Measurements from ENCODE around the gene WEE2. TPM values are rescaled to one million over a fixed set of nuclear protein-coding genes. Genes with fewer than 3 reads are reported as not detected.

Gene WEE2
- total and polyA plus RNA-seq, 9 of the 15 experiments (the other 6 are each of a cell fraction or from before 2014, with no cell fraction given) = not detected

DNA sequence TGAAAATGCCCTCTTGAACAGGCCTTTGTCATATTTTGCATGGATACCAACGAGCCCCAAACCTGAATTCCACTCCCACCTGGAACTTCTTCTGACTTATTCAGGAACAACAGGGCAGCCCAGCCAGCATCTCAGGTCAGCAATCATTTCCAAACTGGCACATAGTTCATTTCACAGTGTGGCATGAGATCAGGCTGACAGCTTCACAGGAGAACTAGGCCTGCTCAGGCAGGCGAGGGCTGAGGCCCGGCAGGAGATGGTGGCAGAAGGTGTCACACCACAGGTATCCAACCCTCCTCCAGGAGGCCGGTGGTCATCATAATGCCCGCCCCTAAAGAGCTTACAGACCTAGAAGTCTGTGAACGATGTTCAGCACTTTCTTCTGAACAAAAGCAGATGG is 48.7 kb upstream of the WEE2 start:
- WGBS (ENCODE audit: insufficient coverage, low coverage, missing lambda C conversion rate) = 71% methylated on average over 6 of the region's 6 CpGs
- no peak overlapping the region for H2AFZ ChIP-seq (ENCODE audit: low read depth, low read length)
- H3K9me1 ChIP-seq (ENCODE audit: control insufficient read depth, insufficient read depth, low read length) = no peaks in the 10 kb centered on the region
- ChIA-PET POLR2A (no interaction called here), CTCF (ENCODE audit: low intra/inter-chr PET ratio) (interaction anchor here (0.7 kb wide), 1 partner anchor 123 kb away, joined by 3 read pairs; no protein-coding TSS in a partner anchor)
- H4K20me1 ChIP-seq (replicated peaks; ENCODE audit: control insufficient read depth, insufficient read depth, low read length) = no peaks in the 10 kb centered on the region
- no peaks in the 10 kb centered on the region for H3K79me2 ChIP-seq (ENCODE audit: control insufficient read depth, insufficient read depth, low read length)
- intact Hi-C loops (cut with micrococcal nuclease) (loop anchor here (10.0 kb wide), 2 partner anchors 405 to 585 kb away; partner anchors contain the start of gene TMEM178B), in situ Hi-C loops (cut with MboI) (no loop called here)
- H3K9me3 ChIP-seq (replicated peaks; ENCODE audit: control insufficient read depth, insufficient read depth, low read depth, low read length) = no peaks in the 10 kb centered on the region
- no TSS peak for BruUV-seq (replicated peaks)
- no peak overlapping the region for H3K4me3 ChIP-seq
- H3K4me1 ChIP-seq (replicated peaks in 1 of 2; ENCODE audit: control insufficient read depth in 2 of 2, insufficient read depth in 2 of 2, low read length in 2 of 2) = peaks cover 0 to 7% of the 10 kb centered on the region in 2 experiments; a peak in 2 of 5 replicates
- peaks cover 17% of the 10 kb centered on the region for H3K36me3 ChIP-seq (ENCODE audit: control insufficient read depth, insufficient read depth, low read length)
- no peak overlapping the region for H3K4me2 ChIP-seq (ENCODE audit: insufficient read depth, low read length)
- no peak overlapping the region for H3K27ac ChIP-seq (ENCODE audit: extremely low read depth, low read depth, low read length)
- H3K27me3 ChIP-seq (ENCODE audit: control insufficient read depth in 2 of 2, insufficient read depth in 2 of 2, low read length in 2 of 2) = no peaks in the 10 kb centered on the region
- DNase-seq (ENCODE audit: extremely low read depth in 1 of 4, low spot score in 3 of 4) (no peak), FAIRE-seq (no peak), ATAC-seq (no peak)
- no peak for TF ChIP-seq ZNF274 (IDR thresholded peaks at IDR 0.05; ENCODE audit: borderline replicate concordance, low read depth, low read length)
- TF ChIP-seq SMAD4 (CRISPR knock-in tag; conservative IDR thresholded peaks at IDR 0.05) = no peak
- TF ChIP-seq ZNF217 (CRISPR knock-in tag; IDR thresholded peaks at IDR 0.05) = 0 out of 2 replicates have a peak, but pooled peaks have one; percentile 49
- no peak for TF ChIP-seq CREBBP (IDR thresholded peaks at IDR 0.05; ENCODE audit: low read depth, low read length)
- TF ChIP-seq ZNF324 (CRISPR knock-in tag; IDR thresholded peaks at IDR 0.05) = no peak
- no peak overlapping the region for H3K9ac ChIP-seq (ENCODE audit: insufficient read depth in 1 of 2, low read depth in 2 of 2, low read length in 2 of 2)

DNA sequence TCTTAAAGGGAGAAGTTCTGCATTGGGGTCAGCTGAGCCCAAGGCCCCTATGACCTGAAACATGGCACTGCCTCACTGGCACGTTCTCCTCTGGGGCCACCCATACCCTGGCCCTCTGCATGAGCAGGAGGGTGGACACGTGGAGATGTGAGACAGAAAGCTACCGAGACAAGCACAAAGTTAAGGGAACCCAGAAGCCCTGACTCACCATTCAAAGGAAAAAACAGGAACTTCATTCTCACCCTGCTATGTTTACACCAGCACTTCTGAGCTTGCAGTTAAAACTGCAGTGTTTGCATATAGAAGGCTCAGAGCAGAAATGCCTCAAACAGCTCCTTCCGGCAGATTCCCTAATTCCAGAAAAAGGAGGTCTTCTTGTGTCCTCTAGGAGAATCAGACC is 47.9 kb upstream of the WEE2 start:
- no peaks in the 10 kb centered on the region for H4K20me1 ChIP-seq (replicated peaks; ENCODE audit: control insufficient read depth, insufficient read depth, low read length)
- intact Hi-C loops (cut with micrococcal nuclease) (no loop called here), in situ Hi-C loops (cut with MboI) (no loop called here)
- DNase-seq (ENCODE audit: extremely low read depth in 1 of 4, low spot score in 3 of 4) (no peak), FAIRE-seq (no peak), ATAC-seq (no peak; the same call in 2 of the 3 replicates)
- H3K36me3 ChIP-seq (ENCODE audit: control insufficient read depth, insufficient read depth, low read length) = peaks cover 10% of the 10 kb centered on the region; the same call in 2 of the 3 replicates
- no peaks in the 10 kb centered on the region for H3K9me3 ChIP-seq (replicated peaks; ENCODE audit: control insufficient read depth, insufficient read depth, low read depth, low read length)
- no peaks in the 10 kb centered on the region for H3K9me1 ChIP-seq (ENCODE audit: control insufficient read depth, insufficient read depth, low read length)
- H3K79me2 ChIP-seq (ENCODE audit: control insufficient read depth, insufficient read depth, low read length) = no peaks in the 10 kb centered on the region
- ChIA-PET POLR2A (interaction anchor here (0.7 to 1.2 kb wide), 2 partner anchors 10 to 591 kb away, joined by 3 to 5 read pairs; no protein-coding TSS in a partner anchor), CTCF (ENCODE audit: low intra/inter-chr PET ratio) (no interaction called here)
- no peak overlapping the region for H3K9ac ChIP-seq (ENCODE audit: insufficient read depth in 1 of 2, low read depth in 2 of 2, low read length in 2 of 2)
- H3K27me3 ChIP-seq (ENCODE audit: control insufficient read depth in 2 of 2, insufficient read depth in 2 of 2, low read length in 2 of 2) = 0 out of 5 replicates have a peak, but pooled peaks cover 0 to 4% of the 10 kb centered on the region in 2 experiments
- no peak overlapping the region for H3K4me3 ChIP-seq
- no peak overlapping the region for H2AFZ ChIP-seq (ENCODE audit: low read depth, low read length)
- peaks cover 3 to 9% of the 10 kb centered on the region in 2 experiments; a peak in 4 of 5 replicates for H3K4me1 ChIP-seq (replicated peaks in 1 of 2; ENCODE audit: control insufficient read depth in 2 of 2, insufficient read depth in 2 of 2, low read length in 2 of 2)
- no peak overlapping the region for H3K4me2 ChIP-seq (ENCODE audit: insufficient read depth, low read length)
- 42% methylated on average over 4 of the region's 4 CpGs for WGBS (ENCODE audit: insufficient coverage, low coverage, missing lambda C conversion rate)
- H3K27ac ChIP-seq (ENCODE audit: extremely low read depth, low read depth, low read length) = no peak overlapping the region
- no TSS peak for BruUV-seq (replicated peaks)
- TF ChIP-seq MAFG (tag; conservative IDR thresholded peaks at IDR 0.05) (peak; percentile 42), BHLHE40 (IDR thresholded peaks at IDR 0.05; ENCODE audit: low read length) (no peak), FOXK2 (conservative IDR thresholded peaks at IDR 0.05 in 1 of 2, IDR thresholded peaks at IDR 0.05 in 1 of 2; ENCODE audit: low read depth in 2 of 2) (0 out of 4 replicates have a peak, but pooled peaks have one; percentile 26 to 35), BRCA1 (IDR thresholded peaks at IDR 0.05) (no peak), BRCA1 (CRISPR knock-in tag; IDR thresholded peaks at IDR 0.05) (0 out of 2 replicates have a peak, but pooled peaks have one; percentile 22), MAFK (IDR thresholded peaks at IDR 0.05; ENCODE audit: low read length) (peak; percentile 42; the same call in 1 of the 2 replicates), ZNF24 (IDR thresholded peaks at IDR 0.05) (no peak)
- TF ChIP-seq, protein P1, sequence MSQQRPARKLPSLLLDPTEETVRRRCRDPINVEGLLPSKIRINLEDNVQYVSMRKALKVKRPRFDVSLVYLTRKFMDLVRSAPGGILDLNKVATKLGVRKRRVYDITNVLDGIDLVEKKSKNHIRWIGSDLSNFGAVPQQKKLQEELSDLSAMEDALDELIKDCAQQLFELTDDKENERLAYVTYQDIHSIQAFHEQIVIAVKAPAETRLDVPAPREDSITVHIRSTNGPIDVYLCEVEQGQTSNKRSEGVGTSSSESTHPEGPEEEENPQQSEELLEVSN (IDR thresholded peaks at IDR 0.05; ENCODE audit: borderline replicate concordance in 1 of 2, extremely low read depth in 1 of 2, insufficient read depth in 1 of 2, insufficient read length in 1 of 2, low read depth in 1 of 2, low read length in 1 of 2, poor library complexity in 1 of 2, severe bottlenecking in 1 of 2) = peak in 1 of 2 experiments; percentile 11
- TF ChIP-seq, protein P2, sequence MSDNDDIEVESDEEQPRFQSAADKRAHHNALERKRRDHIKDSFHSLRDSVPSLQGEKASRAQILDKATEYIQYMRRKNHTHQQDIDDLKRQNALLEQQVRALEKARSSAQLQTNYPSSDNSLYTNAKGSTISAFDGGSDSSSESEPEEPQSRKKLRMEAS (CRISPR knock-in tag; IDR thresholded peaks at IDR 0.05) = peak; percentile 23; the same call in 1 of the 2 replicates

All from K562 (cell line).